GM23338 (cell line): ENCODE measurements around the gene ZBTB2.

Experiments used
- EZH2phosphoT487 ChIP-seq: fragments of 200-600 bp; sonication (generic); IDR thresholded peaks from one replicate; pipeline ENCODE4 v1.8.1; 2018; ENCODE audit warnings: antibody characterized with exemption; ENCODE audit not compliant: unreplicated experiment
- NANOG ChIP-seq: IDR thresholded peaks from 2 replicates; pipeline ENCODE4 v1.6.1; 2016; ENCODE audit warnings: antibody characterized with exemption, borderline replicate concordance
- POLR2AphosphoS5 ChIP-seq: IDR thresholded peaks from 2 replicates; pipeline ENCODE4 v1.6.1; 2016; ENCODE audit warnings: antibody characterized with exemption, low read depth
- ZNF331 ChIP-seq: fragments of 250-450 bp; sonication (Bioruptor Pico); IDR thresholded peaks from 2 replicates; pipeline ENCODE4 v1.5.0; 2020; ENCODE audit warnings: low read depth, mild to moderate bottlenecking, moderate library complexity
- TF ChIP-seq, protein P1 (sequence below), 2 experiments: fragments of 200-600 bp in 1 of 2; sonication (generic) in 1 of 2; conservative IDR thresholded peaks; 2 replicates each; pipeline versions ENCODE4 v1.5.1 to v1.6.1; 2016 to 2017; ENCODE audit warnings: antibody characterized with exemption in 2 of 2, low read depth in 2 of 2, mild to moderate bottlenecking in 2 of 2, moderate library complexity in 1 of 2
- TF ChIP-seq, protein P2 (sequence below): IDR thresholded peaks from one replicate; pipeline ENCODE4 v1.6.1; 2018; ENCODE audit warnings: antibody characterized with exemption; ENCODE audit not compliant: unreplicated experiment

DNA sequence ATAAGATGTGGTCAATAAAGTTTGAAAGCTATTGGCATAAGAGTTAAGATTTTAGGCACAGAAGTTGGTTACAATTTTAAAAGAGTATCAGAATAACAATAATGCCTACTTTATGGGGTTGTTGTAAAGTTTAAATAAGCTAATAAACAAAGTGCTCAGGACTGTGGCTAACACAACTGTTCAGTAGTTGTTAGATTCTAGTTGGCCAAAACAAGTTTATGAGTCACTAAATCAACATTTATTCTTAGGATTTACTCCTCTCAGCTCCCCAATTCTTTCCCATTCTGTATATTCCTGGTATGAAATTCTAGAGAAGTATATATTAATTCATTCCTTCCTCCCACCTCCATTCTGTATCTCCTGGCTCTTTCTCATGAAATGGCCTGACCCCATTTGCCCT lies 46.0 kb upstream of the ZBTB2 start:
- TF ChIP-seq NANOG (no peak), POLR2AphosphoS5 (no peak), ZNF331 (CRISPR knock-in tag) (no peak), EZH2phosphoT487 (no peak)
- TF ChIP-seq, protein P1, sequence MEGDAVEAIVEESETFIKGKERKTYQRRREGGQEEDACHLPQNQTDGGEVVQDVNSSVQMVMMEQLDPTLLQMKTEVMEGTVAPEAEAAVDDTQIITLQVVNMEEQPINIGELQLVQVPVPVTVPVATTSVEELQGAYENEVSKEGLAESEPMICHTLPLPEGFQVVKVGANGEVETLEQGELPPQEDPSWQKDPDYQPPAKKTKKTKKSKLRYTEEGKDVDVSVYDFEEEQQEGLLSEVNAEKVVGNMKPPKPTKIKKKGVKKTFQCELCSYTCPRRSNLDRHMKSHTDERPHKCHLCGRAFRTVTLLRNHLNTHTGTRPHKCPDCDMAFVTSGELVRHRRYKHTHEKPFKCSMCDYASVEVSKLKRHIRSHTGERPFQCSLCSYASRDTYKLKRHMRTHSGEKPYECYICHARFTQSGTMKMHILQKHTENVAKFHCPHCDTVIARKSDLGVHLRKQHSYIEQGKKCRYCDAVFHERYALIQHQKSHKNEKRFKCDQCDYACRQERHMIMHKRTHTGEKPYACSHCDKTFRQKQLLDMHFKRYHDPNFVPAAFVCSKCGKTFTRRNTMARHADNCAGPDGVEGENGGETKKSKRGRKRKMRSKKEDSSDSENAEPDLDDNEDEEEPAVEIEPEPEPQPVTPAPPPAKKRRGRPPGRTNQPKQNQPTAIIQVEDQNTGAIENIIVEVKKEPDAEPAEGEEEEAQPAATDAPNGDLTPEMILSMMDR (conservative IDR thresholded peaks at IDR 0.05; ENCODE audit: low read depth in 2 of 2), result no peak
- TF ChIP-seq, protein P2, sequence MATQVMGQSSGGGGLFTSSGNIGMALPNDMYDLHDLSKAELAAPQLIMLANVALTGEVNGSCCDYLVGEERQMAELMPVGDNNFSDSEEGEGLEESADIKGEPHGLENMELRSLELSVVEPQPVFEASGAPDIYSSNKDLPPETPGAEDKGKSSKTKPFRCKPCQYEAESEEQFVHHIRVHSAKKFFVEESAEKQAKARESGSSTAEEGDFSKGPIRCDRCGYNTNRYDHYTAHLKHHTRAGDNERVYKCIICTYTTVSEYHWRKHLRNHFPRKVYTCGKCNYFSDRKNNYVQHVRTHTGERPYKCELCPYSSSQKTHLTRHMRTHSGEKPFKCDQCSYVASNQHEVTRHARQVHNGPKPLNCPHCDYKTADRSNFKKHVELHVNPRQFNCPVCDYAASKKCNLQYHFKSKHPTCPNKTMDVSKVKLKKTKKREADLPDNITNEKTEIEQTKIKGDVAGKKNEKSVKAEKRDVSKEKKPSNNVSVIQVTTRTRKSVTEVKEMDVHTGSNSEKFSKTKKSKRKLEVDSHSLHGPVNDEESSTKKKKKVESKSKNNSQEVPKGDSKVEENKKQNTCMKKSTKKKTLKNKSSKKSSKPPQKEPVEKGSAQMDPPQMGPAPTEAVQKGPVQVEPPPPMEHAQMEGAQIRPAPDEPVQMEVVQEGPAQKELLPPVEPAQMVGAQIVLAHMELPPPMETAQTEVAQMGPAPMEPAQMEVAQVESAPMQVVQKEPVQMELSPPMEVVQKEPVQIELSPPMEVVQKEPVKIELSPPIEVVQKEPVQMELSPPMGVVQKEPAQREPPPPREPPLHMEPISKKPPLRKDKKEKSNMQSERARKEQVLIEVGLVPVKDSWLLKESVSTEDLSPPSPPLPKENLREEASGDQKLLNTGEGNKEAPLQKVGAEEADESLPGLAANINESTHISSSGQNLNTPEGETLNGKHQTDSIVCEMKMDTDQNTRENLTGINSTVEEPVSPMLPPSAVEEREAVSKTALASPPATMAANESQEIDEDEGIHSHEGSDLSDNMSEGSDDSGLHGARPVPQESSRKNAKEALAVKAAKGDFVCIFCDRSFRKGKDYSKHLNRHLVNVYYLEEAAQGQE, result no peak
